ENCODE measurements around the gene KCNK4.
"Not testable (repeated sequence)": the region's sequence is repeated elsewhere in the genome, so short reads cannot be mapped to it uniquely, and the experiment has no call there.

KCNK4 gene

DNA sequence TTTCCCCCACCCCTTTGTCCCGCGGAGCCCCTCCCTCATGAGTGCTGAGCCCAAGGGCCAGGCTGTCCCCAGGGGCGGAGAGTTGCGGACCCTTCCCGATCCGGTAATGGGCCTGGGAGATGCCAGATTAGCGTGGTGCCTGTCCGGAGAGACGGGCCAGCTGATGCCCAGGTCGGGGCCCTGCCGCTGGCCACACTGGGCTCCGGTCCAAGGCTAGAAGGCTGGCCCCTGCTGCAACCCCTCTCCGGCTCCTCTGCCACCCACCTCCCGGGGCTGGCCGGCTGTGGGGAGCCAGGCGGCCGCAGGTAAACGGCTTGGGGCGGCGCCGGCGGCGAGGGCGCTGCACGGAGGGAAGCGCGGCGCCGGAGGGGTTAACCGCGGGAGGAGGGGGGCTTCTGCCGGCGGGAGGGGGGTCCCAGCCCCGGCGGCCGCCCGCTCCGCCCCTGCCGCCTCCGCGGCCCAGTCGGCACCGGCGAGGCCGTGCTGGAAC lies at the start of gene KCNK4:
Gene KCNK4 (plus strand): TSS at position 41 of the 490 bp plus-strand sequence. CDS start 1,717 bp downstream, outside the sequence.
- no peak for DNase-seq

- DNase-seq: peak; percentile 72
These were observed 49.4 kb upstream of the KCNK4 start for GRCh38 chr11:64241491-64242374.

DNA sequence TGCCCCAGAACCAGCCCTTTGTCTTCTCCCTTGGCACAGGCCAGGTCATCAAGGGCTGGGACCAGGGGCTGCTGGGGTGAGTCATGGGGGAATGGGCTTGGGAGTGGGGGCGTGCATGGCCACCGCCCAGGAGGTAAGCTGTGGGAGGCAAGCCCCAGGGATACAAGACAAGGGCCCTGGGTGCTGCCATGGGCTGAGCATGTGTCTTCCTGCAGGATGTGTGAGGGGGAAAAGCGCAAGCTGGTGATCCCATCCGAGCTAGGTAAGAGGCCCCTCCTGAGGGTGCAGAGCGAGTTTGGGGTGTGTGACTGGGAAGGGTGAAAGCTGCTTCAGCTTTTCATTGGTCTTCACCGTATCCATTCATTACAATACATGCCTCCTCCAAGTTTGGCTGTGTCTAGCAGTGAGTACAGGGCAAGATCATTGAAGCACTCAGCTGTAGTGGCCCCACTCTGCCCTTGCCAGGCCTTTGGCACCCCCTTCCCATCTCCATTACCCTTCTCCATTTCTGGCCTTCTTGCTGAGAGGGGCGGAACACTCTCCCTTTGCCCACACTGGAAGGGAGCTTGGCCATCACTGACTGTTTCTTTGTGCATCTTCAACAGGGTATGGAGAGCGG lies 47.8 kb upstream of the KCNK4 start:
- no peak for DNase-seq

GRCh38 chr11:64244107-64244506 lies 47.0 kb upstream of the KCNK4 start:
- DNase-seq: no peak

DNA sequence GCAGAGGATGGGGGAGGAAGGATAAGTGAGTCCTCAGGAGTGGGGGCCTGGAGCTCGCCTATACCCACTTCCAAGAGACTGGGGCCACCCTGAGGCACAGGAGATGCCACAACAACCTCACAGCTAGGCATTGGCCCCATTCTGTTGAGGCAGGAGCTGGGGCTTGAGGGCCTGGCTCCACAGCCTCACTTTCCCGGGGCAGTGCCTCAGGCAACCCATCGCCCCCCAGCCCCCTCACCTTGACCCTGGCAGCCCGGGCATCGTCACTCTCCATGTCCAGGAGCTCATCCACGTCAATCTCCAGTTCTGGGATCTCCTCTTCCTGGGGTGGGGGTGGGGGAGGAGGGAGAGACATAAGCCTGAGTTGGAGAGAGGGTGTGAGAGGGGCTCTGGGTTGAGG lies 46.1 kb upstream of the KCNK4 start:
- no peak for DNase-seq

GRCh38 chr11:64245401-64245796 lies 45.7 kb upstream of the KCNK4 start:
- no peak for DNase-seq

DNA sequence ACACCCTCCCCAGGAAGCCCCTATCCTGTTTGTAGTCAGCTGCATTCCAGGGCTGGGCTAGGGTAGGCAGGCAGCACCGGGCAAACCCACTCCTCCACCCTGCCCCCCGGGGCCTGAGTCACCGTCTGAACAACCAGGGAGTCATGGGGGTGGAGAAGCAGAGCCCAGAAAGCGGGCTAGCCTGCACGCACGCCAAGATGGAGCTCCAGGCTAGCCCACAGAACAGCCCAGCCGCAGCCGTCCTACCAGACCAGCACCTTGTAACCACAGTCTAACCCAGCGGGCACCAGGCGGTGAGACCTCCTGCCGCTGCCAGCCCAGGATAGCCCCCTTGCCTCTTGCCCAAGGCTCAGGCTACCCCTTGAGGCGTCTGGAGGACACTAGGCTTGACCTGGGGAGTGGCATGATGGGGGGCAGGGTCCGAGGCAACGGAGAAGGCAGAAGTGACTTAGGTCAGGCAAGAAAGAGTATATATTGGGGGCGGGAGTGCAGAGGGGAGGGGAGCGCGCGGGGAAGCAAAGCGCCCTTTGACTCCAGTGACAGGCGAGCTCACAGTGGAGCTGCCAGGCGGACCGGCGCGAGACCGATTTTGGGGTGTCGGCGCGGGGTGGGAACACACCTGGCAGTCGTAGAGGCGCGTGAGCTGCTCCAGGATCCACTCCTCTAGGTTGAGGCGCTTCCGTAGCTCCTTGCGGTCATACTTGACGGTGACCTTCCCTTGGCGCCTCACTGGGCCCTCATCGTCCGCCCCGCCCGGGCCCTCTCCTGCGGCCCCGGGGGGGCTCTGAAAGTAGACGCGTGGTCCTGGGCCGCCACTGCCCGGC lies 45.1 kb upstream of the KCNK4 start:
- peak; percentile 79 for DNase-seq

GRCh38 chr11:64246621-64246870 lies 44.6 kb upstream of the KCNK4 start:
- DNase-seq: not testable (repeated sequence)

DNA sequence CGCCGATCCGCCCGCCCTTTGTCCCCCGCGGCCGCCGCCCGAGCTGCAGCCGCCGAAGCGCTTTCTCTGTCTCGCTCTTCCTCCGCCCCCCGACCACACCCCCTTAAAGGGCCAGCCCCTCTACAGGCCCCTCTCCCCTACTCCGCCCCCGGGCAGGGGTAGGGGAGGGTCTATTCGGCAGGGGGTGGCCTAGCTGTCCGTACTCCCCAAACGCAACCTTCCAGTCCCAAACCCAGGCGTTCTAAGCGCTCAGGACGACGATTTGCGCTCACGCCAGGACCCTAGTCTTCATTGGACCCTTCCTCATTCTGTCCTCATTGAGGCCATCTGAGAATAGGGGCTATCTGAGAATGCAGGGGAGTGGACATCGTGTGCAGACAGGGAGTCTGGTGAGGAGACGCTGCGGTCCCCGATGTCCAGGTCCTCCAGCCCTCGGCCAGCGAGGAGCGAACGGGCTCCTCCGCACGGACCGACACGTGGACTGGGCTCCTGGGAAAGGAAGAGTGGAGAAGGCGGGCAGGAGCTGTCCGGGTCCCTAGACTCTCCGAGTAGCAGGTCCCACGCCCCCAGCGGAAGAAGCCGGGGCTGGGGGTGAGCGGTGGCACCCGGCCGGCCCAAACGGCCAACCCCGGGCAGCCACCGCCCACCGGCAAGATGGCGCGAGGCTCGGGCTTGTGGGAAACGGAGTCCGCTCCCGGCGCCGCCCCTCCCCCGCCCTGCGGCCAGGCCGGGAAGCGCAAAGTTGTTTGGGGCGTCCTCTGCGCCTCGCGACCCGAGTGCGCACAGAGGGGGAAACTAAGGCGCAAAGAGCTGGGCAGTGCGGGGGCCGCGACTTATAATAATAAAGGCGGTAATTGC lies 44.0 kb upstream of the KCNK4 start, which contains the start of gene PPP1R14B:
Gene PPP1R14B (minus strand): TSS at position 73 of the 858 bp plus-strand sequence. CDS start 270 bp downstream, outside the sequence.
- peak; percentile 92 for DNase-seq

GRCh38 chr11:64247729-64248531 lies 43.2 kb upstream of the KCNK4 start:
- DNase-seq: no peak

DNA sequence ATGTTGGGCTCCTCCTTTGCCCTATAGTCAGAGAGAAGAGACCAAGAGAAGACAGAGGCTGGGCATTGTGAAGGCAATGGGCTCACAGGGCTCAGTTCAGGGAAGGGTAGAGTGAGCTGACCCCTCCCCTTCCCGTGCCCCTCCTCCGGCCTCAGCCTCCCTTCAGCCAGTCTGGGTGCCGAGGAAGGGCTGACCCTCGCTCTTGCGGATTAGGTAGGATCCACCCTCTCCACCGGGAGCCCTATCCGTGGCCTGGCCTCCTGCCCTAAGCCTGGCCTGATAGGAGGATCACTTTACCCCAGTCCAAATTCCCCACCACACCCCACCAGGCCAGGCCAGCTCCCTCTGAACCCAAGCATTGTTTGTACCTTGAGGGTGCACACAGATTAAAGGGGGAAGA lies 42.5 kb upstream of the KCNK4 start:
- DNase-seq: no peak

GRCh38 chr11:64249038-64249437 lies 42.1 kb upstream of the KCNK4 start:
- DNase-seq: no peak

GRCh38 chr11:64249563-64250414 lies 41.3 kb upstream of the KCNK4 start:
- no peak for DNase-seq

DNA sequence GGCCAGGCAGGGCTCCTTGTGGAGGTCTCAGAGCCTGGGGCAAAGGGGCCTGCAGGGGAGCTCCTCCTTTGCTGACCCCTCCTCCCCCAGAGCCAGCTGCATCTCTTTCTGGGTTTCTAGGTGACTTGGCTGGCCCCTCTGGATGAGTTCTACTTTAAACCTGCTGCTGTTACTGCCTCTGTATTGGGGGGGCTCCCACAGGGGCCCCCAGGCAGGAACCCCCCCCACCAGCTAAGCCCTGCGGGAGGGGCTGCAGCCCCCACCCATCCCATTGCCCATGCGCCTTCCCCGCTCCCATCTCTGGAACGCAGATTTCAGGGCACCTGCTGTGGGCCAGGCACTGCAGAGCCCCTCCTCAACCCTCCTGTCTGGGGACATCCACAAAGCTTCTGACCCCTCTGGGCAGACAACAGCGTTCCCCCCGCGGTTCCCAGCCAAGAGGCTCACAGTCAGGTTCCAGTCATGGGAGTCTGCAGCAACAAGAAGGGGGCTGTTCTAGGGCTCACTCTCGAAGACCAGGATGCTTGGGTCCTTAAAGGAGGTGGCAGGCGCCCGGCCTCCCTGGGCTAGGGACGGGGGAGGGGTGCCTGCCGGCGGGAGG lies 40.6 kb upstream of the KCNK4 start:
- no peak for DNase-seq

- peak; percentile 79 for DNase-seq
These were observed 39.9 kb upstream of the KCNK4 start, which contains the start of gene PLCB3 for GRCh38 chr11:64251016-64251752. PLCB3 (plus strand) TSS chr11:64251530; CDS start chr11:64251650, 120 bp downstream.

DNA sequence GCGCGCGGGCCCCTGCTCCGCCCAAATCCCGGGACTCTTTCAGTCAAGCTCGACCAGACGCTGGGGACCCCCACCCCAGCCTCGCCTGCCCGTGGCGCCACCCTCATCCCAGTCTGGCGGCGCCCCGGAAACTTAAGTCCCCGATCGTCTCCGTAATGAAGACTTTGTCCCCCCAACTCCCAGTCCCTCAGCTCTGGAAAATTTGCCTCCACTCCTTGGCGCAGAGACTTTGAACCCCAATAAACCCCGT lies 39.4 kb upstream of the KCNK4 start:
- DNase-seq: no peak

GRCh38 chr11:64252003-64252872 lies 38.9 kb upstream of the KCNK4 start:
- peak; percentile 42 for DNase-seq

- no peak for DNase-seq
These were observed 38.1 kb upstream of the KCNK4 start for GRCh38 chr11:64253043-64253442.

DNA sequence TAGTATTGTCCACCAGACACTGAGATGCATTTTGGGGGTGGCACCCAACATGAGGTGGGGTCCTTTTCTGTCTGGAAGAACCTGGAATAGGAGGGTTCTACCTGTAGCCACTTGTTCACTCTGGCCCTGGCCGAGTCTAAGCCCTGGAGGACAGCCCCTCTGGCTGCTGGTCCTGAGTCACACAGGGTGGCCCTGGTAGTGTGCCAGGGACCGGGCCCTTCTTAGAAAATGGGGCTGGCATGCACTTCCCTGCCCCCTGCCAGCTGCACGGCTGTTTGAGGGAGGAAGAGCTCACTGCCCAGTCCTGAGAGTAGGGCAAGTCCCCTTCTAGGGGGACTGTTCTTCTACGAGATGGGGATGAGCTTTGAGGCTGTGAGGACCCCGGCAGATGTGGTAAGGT lies 37.6 kb upstream of the KCNK4 start:
- no peak for DNase-seq

Data from OCI-M1 (cell line).